ENCODE measurements around the gene RWDD3.

- TF ChIP-seq EZH2 (IDR thresholded peaks at IDR 0.05; ENCODE audit: borderline replicate concordance, low read depth, low read length, severe bottlenecking) (no peak), MAX (IDR thresholded peaks at IDR 0.05; ENCODE audit: insufficient read depth, insufficient read length) (no peak), POLR2A (IDR thresholded peaks at IDR 0.05; ENCODE audit: low read depth, low read length) (no peak), MYC (IDR thresholded peaks at IDR 0.05; ENCODE audit: low read depth, low read length) (no peak)
- TF ChIP-seq, protein P1, sequence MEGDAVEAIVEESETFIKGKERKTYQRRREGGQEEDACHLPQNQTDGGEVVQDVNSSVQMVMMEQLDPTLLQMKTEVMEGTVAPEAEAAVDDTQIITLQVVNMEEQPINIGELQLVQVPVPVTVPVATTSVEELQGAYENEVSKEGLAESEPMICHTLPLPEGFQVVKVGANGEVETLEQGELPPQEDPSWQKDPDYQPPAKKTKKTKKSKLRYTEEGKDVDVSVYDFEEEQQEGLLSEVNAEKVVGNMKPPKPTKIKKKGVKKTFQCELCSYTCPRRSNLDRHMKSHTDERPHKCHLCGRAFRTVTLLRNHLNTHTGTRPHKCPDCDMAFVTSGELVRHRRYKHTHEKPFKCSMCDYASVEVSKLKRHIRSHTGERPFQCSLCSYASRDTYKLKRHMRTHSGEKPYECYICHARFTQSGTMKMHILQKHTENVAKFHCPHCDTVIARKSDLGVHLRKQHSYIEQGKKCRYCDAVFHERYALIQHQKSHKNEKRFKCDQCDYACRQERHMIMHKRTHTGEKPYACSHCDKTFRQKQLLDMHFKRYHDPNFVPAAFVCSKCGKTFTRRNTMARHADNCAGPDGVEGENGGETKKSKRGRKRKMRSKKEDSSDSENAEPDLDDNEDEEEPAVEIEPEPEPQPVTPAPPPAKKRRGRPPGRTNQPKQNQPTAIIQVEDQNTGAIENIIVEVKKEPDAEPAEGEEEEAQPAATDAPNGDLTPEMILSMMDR (IDR thresholded peaks at IDR 0.05; ENCODE audit: extremely low read depth in 1 of 2, insufficient read depth in 1 of 2, low read depth in 1 of 2, low read length in 2 of 2) = no peak
Observed at GRCh38 chr1:95276429-95276828, 42.4 kb downstream of the RWDD3 start.
